Occipital lobe (tissue), 2 donors: ENCODE measurements around the gene FCHO1. TPM values are rescaled to one million over a fixed set of nuclear protein-coding genes. Genes with fewer than 3 reads are reported as not detected.
A peak's percentile ranks its signal among the peaks of the same experiment; 100 is the strongest.
"Not testable (repeated sequence)": the region's sequence is repeated elsewhere in the genome, so short reads cannot be mapped to it uniquely, and the experiment has no call there.

Experiments used
- DNase-seq: peaks from one replicate; lab custom pipeline; 2025; lab: John Stamatoyannopoulos, UW
- total RNA-seq: library from RNA; depleted of rRNA; stranded (reverse); fragments of >200 nt; gene quantifications from one replicate; pipeline ENCODE4 v1.2.3, GENCODE V29; 2014

FCHO1 gene
- total RNA-seq, 1 donor from 2014 or later: 24.6 TPM

DNA sequence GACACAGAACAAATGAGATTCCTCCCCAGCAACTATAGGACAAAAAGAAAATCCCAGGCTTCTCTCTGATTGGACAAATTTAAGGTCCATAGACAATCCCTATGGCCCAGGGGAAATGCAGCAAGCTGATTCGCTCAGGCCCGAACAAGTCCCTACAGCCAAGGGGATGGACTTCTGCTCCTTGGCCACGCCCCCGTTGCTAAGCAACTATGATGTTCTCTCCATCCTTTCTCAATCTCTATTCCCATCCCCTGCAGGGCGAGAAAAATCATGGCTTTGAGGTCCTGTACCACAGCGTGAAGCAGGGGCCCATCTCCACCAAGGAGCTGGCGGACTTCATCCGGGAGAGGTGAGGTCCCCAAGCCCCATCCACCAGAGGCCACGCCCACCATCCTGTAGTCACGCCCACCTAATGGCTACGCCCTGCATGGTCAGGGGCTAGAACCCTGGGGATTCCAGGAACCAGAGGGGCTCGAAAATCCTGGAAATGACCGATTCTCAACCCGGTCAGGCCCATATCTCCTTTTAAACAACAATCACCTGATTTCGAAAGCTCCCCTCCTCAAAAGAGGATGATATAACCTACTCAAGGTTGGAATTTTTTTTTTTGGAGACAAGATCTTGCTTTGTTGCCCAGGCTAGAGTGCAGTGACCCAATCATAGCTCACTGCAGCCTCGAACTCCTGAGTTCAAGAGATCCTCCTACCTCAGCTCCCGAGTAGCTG, 11.4 kb downstream of the FCHO1 start:
- DNase-seq: no peak

DNA sequence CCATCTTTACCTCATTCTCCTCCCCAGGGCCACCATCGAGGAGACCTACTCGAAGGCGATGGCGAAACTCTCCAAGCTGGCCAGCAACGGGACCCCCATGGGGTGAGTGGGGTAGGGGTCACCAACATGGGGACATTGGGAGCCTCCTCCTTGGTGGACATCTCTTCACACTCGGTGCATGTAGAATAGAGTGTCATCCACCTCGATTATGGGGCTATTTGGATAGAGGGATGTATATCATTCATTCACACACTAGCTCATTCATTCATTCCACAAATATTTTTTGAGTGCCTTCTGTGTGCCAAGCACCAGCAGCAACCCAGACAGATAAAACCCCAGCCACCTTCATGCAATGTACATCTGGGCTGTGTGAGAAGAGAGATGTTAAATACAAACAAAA, 13.1 kb downstream of the FCHO1 start:
- no peak for DNase-seq

DNA sequence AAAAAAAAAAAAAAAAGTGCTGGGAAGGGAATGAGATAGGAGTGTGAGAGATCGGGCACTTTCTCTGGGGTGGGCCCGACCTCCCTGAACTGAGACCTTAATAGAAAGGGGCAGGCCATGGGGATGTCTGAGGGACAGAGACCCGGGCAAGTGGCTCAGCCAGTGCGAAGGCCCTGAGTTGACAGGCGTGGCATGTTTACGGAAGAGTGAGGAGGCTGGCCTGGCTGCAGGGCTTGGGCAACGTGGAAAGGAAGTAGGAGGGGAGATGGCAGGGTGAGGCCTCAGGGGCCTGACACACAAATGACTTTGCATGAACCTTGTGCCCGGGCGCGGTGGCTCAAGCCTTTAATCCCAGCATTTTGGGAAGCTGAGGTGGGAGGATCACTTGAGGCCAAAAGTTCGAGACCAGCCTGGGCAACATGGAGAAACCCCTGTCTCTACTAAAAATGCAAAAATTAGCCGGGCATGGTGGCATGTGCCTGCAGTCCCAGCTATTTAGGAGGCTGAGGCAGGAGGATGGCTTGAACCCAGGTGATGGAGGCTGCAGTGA, 13.9 kb downstream of the FCHO1 start:
- DNase-seq: no peak

DNA sequence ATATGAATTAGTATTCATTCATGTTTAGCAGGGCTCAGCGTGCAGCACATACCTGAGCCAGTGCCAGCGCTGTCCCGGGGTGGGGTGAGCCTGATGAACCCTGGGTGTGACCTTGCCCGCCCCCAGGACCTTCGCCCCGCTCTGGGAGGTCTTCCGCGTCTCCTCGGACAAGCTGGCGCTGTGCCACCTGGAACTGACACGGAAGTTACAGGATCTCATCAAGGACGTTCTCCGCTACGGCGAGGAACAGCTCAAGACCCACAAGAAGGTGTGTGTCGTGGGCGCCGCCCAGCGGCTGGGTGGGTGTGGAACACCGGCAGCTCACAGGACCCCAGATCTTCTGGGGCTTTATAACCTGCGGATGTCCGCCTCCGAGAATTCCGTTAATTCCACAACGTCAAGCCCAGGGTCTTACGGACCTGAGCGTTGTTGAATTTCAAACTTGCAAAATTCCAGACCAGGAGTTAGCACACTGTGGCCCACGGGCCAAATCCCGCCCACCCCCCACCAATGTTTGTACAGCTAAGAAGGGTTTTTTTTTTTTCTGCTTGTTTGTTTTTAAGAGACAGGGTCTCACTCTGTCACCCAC, 15.4 kb downstream of the FCHO1 start:
- DNase-seq: no peak

DNA sequence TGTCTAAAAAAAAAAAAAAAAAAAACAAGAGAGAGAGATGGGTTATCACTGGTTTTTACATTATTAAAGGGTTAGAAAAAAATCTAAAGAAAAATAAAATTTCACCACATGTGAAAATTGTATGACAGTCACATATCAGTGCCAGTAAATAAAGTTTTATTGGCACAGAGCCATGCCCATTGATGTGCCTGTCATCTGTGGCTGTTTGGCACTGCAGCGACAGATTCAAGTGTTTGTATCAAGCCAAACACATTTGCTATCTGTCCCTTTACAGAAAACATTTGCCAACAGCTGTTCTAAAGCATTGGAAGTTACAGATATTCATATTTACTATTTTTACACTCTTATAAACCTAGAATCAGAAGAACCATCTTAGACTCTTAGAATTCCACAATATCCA, 16.3 kb downstream of the FCHO1 start:
- no peak for DNase-seq

DNA sequence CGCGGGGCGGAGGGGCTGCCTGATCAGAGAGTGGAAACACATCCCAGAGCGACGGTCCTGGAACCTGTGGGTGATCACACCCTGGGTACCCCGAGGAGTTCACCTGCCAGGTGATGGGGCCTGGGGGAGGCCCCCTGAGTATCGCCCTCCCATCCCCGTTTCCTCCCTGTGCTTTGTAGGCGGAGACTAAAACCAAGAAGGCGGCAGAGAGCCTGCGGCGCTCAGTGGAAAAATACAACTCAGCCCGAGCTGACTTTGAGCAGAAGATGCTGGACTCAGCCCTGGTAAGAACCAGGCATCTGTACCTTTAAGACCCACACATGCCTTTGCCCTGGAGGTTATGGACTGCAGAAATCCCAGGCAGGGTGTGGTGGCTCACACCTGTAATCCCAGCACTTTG, 19.3 kb downstream of the FCHO1 start:
- DNase-seq: no peak

DNA sequence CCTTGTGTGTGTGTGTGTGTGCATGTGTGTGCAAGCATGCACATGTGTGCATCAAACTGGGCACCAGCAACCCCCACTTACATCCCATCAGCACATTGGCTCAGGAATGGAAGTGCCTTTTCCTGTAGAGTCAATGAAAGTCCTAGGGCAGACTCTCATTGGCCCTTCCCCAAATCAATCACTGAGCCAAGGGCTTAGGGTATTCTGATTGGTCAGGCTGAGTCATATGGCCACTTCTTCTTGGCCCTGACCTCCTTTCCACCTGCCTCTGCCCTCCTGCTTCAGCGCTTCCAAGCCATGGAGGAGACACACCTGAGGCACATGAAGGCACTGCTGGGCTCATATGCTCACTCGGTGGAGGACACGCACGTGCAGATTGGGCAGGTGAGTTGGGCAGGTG, 20.9 kb downstream of the FCHO1 start:
- DNase-seq: no peak

DNA sequence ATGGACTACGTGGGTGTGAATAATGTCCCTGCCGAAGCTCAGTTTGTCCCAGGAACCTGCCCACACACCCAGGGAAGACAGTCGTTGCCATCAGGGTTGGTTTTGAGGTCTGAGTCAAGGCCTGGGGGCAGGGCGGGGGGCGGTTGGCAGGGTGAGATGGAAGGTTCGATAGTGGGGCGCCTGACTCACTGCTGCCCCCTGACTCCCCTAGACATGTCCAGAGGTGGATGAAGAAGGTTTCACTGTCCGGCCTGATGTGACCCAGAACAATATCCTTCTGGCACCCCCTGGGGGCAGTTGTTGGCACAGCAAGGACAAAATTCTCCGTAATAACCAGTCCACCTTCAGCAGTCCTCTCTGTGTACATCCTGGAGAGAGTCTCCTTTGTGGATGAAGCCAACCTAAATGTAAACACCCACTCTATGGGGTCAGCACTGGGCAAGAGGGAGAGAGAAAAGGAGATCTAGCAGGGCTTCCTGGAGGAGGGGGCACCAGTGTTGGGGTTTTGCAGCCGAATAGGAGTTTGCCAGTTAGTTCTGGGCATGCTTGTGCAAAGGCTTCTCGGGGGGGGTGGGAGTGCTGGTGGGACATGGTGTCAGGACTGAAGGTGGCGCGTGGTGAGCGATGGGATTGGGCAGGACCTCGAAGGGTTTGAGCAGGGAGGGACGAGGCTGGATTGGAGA, 24.1 kb downstream of the FCHO1 start:
- DNase-seq: no peak

DNA sequence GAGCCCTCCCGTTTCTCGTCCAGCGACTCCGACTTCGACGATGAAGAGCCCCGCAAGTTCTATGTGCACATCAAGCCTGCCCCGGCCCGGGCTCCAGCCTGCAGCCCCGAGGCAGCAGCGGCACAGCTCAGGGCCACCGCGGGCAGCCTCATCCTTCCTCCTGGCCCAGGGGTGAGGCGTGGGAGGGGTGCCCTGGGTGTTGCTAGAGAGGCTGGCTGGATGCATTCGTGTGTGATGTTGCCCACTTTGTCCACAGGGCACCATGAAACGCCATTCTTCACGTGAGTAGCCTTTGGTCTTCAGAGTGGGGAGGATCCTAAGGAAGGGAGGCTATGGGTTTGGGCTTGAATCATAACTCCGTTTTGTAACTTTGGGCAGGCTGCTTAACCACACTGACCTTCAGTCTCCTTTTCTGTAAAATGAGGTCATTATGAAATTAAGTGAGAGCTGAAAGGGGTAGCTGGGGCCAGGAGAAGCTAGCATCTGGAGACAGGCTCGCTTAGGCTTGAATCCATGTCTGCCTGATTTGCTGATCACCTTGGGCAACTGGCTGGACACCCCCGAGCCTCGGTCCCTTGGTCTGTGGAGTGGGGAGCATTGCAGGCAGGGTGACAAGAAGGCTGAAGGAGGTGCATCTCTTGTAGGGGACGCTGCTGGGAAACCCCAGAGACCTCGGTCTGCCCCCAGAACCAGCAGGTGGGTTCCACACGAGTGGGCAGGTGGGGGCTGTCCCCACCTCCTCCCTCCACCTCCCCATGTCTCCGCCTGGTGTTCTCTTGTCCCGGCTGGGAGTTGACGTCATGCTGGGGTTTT, 24.9 kb downstream of the FCHO1 start:
- no peak for DNase-seq

DNA sequence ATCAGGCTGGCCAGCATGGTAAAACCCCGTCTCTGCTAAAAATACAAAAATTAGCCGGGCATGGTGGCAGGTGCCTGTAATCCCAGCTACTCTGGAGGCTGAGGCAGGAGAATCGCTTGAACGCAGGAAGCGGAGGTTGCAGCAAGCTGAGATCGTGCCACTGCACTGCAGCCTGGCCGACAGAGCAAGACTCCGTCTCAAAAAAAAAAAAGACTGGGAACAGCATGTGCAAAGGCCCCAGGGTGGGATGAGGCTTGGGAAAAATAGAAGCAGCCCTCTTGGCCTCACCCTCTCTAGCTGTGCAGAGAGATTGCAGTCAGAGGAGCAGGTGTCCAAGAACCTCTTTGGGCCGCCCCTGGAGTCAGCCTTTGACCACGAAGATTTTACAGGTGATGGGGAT, 26.6 kb downstream of the FCHO1 start:
- DNase-seq: not testable (repeated sequence)

DNA sequence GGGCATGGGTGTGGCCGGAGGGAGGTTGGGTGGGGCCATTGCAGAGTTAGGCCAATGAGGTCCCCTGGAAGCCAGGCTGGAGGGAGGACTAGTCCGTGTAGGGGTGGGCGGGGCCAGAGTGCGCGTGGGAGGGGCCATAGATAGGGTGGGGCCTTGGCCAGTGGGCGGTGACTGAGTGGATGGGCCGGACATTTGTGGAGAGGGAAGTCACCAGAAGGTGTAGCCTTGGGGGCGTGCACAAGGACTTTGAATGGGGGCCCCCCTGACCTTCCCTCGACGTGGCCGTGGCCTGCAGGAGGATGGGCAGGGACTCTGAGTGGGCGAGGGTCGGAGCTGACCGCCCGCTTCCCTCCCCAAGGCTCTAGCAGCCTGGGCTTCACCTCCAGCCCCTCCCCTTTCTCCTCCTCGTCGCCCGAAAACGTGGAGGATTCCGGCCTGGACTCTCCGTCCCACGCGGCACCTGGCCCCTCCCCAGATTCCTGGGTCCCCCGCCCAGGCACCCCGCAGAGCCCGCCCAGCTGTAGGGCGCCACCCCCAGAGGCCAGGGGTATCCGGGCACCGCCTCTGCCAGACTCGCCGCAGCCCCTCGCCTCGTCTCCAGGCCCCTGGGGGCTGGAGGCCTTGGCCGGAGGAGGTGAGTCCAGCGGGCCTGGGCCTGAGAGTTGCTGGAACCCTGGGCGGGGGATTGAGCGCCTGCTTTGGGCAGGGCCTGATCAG, 27.1 kb downstream of the FCHO1 start:
- DNase-seq: peak; percentile 32

DNA sequence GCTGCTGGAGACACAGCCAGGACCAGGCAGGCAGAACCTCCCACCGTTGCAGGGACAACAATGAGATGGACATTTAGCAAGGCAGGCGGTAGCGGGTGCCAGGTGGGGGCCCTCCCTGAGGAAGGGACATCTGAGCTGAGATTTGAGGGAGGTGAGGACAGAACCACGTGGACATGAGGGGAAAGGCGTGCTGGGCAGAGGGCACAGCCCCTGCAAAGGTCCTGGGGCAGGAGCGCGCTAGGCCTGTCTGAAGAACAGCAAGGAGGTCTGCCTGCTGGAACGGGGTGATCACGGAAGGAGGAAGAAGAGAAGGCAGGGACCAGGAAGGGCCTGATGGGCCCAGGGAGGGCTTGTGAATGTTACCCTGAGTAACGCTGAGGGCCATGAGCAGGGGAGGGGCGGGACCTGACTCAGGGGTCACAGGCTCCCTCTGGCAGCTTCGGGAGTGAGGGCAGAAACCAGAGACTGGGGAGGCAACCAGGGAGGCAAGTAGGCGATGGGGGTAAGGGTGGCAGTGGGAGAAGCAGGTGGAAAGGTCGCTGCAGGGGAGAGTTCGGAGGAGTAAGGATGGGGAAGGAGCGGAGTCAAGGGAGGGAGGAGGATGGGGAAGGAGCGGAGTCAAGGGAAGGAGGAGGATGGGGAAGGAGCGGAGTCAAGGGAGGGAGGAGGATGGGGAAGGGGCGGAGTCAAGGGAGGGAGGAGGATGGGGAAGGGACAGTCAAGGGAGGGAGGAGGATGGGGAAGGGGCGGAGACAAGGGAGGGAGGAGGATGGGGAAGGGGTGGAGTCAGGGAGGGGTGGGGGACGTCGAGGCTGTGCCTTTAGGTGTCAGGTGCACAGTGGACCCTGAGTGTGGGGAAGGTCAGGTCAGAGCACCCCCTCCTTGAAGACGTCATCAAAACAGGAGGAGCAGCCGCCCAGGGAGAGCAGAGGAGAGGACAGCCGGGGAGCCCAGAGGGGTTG, 28.0 kb downstream of the FCHO1 start:
- peak; percentile 23 for DNase-seq

DNA sequence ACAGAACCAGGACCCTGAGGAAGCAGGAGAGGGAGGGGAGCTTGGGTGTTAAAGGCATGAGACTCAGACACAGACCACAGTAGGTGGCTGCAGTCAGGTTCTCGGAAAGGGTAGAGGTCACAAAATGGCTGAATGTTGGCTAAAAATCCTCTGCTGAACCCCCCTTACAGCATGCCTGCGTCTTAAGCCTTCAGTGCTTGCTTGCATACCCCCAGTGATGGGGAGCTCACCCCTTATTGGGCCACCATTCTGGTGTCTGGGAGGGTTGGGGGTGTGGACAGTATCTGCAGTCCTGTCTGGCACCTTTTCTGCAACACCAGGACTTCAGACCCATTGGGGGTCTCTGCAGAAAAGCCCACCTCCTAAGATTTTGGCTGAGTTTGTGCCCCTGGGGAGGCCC, 29.5 kb downstream of the FCHO1 start:
- DNase-seq: no peak

DNA sequence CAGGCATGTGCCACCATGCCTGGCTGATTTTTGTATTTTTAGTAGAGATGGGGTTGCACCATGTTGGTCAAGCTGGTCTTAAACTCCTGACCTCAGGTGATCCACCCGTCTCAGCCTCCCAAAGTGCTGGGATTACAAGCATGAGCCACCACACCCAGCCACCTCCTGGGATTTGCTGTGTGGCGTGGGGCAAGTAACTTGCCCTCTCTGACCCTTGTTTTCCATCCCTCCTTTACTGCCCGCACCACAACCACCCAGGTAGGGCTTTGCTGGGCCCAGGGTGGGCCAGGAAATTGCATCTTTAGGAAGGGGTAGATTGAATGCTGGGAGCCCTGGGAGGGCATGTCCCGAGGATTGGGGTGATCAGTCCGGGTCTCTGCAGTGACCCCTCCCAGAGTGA, 32.4 kb downstream of the FCHO1 start:
- DNase-seq: not testable (repeated sequence)

DNA sequence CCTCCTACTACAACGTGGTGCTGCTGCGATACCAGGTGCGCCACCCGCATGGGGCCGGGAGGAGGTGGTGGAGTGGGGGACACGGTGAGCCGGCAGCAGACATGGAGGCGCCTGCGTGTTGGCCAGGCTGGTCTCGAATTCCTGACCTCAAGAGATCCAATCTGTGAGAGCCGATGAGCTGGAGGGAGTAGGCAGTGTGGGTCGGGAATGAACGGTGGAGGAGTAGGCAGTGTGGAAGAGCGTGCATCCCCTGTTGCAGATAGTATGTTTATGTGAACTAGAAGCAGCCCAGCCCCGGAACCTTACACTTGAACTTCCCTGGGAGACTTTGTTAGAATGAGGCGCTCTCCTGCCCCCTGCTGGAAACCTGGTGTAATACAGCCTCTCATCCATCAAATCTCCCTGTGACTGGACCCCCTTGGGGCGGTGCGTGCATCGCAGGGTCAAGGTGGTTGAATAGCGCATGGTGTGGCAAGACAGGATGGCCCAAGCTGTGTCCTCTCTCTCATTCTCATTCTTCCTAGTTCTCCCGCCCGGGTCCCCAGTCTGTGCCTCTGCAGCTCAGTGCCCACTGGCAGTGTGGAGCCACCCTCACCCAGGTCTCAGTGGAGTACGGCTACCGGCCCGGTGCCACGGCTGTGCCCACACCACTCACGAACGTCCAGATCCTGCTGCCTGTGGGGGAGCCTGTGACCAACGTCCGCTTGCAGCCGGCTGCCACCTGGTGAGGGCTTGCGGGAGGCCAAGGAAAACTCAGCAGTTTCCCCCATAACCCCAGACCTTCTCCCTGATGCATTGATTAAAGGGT, 33.1 kb downstream of the FCHO1 start:
- DNase-seq: no peak

DNA sequence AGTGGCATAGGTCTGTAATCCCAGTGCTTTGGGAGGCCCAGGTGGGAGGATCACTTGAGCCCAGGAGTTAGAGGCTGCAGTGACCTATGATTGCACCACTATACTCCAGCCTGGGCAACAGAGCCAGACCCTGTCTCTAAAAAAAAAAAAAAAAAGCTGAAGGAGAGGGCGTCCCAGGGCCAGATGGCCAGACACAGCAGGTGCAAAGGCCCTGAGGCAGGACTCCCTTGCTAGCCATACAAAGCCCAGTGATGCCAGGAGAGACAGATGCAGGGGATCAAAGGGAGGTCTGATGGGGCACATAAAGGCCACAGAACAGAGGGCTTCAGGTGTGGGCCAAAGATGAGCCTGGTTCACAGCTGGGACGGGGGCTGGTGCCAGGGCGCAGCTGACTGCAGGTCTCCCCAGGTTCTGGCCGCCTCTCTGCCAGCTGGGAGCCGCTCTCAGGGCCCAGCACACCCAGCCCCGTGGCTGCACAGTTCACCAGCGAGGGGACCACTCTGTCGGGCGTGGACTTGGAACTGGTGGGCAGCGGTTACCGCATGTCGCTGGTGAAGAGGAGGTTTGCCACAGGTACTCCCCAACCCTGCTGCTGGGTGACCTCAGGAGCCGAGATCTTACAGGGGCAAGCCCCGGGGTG, 36.1 kb downstream of the FCHO1 start:
- no peak for DNase-seq

DNA sequence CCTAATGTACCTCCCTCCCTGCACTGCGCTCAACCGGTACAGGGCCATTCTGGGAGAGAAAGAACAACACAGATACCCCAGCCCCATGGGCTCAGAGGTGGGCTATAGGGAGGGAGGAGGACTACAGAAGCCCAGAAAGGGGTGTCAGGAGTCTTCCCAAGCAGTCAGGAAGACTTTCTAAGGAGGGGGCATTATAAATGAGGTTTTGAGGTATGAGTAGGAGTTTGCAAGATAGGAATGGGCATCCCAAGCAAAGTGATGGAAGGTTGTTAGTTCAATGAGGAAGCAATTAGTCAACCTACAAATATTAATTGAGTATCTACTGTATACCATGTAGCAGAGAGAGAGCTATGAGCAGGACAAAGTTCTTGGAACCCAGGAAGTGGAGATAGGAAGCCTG, 37.4 kb downstream of the FCHO1 start:
- DNase-seq: no peak

DNA sequence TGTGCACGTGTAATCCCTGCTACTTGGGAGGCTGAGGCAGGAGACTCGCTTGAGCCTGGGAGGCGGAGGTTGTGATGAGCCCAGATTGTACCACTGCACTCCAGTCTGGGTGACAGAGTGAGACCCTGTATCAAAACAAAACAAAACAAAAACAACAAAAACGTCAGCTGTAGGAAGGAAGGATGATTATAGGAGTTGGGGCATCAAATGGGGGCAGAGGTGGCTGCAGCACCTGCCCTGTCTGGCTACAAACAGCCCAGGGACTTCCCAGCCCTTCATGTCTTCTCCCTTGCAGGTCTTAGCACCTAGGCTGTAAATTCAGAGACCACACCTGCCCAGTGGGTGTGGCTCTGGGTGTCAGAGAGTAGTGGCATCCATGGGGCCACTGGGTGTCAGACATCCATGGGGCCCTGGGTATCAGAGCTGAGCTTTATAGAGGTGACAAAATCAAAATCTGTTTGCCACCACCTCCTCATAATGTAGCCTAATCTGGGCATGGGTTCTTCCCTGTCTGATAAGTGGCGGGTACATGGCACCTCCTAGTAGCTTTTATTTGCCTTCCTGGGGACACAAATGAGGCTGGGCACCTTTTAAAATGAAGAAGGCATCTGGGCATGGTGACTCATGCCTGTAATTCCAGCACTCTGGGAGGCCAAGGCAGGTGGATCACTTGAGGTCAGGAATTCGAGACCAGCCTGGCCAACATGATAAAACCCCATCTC, 38.9 kb downstream of the FCHO1 start:
- no peak for DNase-seq
